Bronchial epithelial cell (primary cell): Measurements from ENCODE around the gene IRX4. TPM values are rescaled to one million over a fixed set of nuclear protein-coding genes. Genes with fewer than 3 reads are reported as not detected.
A peak's percentile ranks its signal among the peaks of the same experiment; 100 is the strongest.
"Not testable (repeated sequence)": the region's sequence is repeated elsewhere in the genome, so short reads cannot be mapped to it uniquely, and the experiment has no call there.

ENCODE experiments used
- DNase-seq: peaks from one replicate; pipeline ENCODE4 v3.0.0-alpha.2; 2010; ENCODE audit warnings: low read depth
- FAIRE-seq: peaks from 2 replicates; lab custom pipeline; 2011; peaks lifted over from hg19 to GRCh38; lab: Jason Lieb, UNC
- H3K27me3 ChIP-seq: 2 replicates; pipeline ENCODE4 v1.5.1; 2011; ENCODE audit warnings: low read length; ENCODE audit not compliant: control insufficient read depth, insufficient read depth
- H3K36me3 ChIP-seq: 2 replicates; pipeline ENCODE4 v1.5.1; 2011; ENCODE audit warnings: low read length; ENCODE audit not compliant: control insufficient read depth, insufficient read depth
- H3K4me3 ChIP-seq: 2 replicates; pipeline ENCODE4 v1.5.1; 2011; ENCODE audit warnings: mild to moderate bottlenecking, low read depth, low read length, control low read depth
- CTCF ChIP-seq: IDR thresholded peaks from 2 replicates; pipeline ENCODE4 v1.5.1; 2011; ENCODE audit warnings: mild to moderate bottlenecking, moderate library complexity, low read length, control low read depth, inconsistent platforms; ENCODE audit not compliant: insufficient read depth, severe bottlenecking
- total RNA-seq: library from RNA; depleted of rRNA; stranded (reverse); fragments of >200 nt; gene quantifications from 2 replicates; pipeline ENCODE4 v1.2.1, GENCODE V29; 2014

The IRX4 gene
- total RNA-seq, 1 donor from 2014 or later = 1.1 TPM

- FAIRE-seq = no peak
- no peaks in the 10 kb centered on the region for H3K36me3 ChIP-seq
- no peak for DNase-seq
- peaks cover 39% of the 10 kb centered on the region for H3K27me3 ChIP-seq
- H3K4me3 ChIP-seq = no peak overlapping the region
- TF ChIP-seq CTCF = no peak
Measured at GRCh38 chr5:1871441-1871840, 11.3 kb downstream of the IRX4 start.

DNA sequence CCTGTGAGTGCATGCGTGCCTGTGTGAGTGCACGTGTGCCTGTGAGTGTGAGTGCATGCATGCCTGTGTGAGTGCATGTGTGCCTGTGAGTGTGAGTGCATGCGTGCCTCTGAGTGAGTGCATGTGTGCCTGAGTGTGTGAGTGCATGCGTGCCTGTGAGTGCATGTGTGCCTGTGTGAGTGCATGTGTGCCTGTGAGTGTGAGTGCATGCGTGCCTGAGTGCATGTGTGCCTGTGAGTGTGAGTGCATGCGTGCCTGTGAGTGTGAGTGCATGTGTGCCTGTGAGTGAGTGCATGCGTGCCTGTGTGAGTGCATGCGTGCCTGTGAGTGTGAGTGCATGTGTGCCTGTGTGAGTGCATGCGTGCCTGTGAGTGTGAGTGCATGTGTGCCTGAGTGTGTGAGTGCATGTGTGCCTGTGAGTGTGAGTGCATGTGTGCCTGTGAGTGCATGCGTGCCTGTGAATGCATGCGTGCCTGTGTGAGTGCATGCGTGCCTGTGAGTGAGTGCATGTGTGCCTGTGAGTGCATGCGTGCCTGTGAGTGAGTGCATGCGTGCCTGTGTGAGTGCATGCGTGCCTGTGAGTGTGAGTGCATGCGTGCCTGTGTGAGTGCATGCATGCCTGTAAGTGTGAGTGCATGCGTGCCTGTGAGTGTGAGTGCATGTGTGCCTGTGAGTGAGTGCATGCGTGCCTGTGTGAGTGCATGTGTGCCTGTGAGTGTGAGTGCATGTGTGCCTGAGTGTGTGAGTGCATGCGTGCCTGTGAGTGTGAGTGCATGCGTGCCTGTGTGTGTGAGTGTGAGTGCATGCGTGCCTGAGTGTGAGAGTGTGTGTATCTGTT lies 12.1 kb downstream of the IRX4 start:
- FAIRE-seq = peak; percentile 18
- peaks cover 33% of the 10 kb centered on the region for H3K27me3 ChIP-seq
- H3K4me3 ChIP-seq, DNase-seq, H3K36me3 ChIP-seq: not testable (repeated sequence)

GRCh38 chr5:1868886-1869475 lies 13.7 kb downstream of the IRX4 start:
- DNase-seq = no peak

DNA sequence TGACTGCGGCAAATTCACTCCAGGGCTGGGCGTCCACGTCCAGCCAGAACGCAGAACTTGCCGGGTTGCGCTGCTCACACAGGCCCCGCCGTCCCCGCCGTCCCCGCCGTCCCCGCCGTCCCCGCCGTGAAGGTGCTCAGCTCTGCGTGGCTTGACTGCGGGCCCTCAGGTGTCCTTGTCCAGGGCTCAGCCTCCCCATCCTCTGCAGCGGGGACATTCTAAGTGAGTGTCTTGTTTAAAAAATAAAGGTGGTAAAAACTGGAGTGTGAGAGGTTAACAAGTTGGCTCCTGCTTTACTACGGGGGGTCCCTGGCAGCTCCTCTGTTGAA lies 14.9 kb downstream of the IRX4 start:
- Histone ChIP-seq H3K36me3 (no peaks in the 10 kb centered on the region), H3K27me3 (peaks cover 11% of the 10 kb centered on the region), H3K4me3 (no peak overlapping the region)
- DNase-seq (no peak), FAIRE-seq (no peak)
- TF ChIP-seq CTCF = no peak

More at GRCh38 chr5:1868886-1869475, 13.7 kb downstream of the IRX4 start:
- FAIRE-seq = no peak
- no peak for TF ChIP-seq CTCF
- no peaks in the 10 kb centered on the region for H3K36me3 ChIP-seq
- H3K27me3 ChIP-seq = peaks cover 18% of the 10 kb centered on the region
- H3K4me3 ChIP-seq = no peak overlapping the region

GRCh38 chr5:1867114-1867814 lies 15.5 kb downstream of the IRX4 start:
- FAIRE-seq = peak; percentile 86
- no peaks in the 10 kb centered on the region for H3K36me3 ChIP-seq
- H3K27me3 ChIP-seq = peaks cover 11% of the 10 kb centered on the region

More at GRCh38 chr5:1867114-1867814, 15.5 kb downstream of the IRX4 start:
- TF ChIP-seq CTCF = no peak
- H3K4me3 ChIP-seq = no peak overlapping the region
- no peak for DNase-seq
